Fibroblast of lung (primary cell): ENCODE measurements around the gene ERBB4.

Source experiments
- EZH2 ChIP-seq: IDR thresholded peaks from 2 replicates; pipeline ENCODE4 v1.5.1; 2012; ENCODE audit warnings: low read length, control low read depth, mild to moderate bottlenecking; ENCODE audit errors: missing control alignments
- TF ChIP-seq, protein P1 (sequence below), 2 donors: IDR thresholded peaks in 1 of 2; conservative IDR thresholded peaks in 1 of 2; 1 replicate in 1 of 2; 2 replicates in 1 of 2; pipeline ENCODE4 v1.5.1; 2011 to 2012; ENCODE audit warnings: low read length in 2 of 2, control low read depth in 1 of 2, inconsistent platforms in 1 of 2, low read depth in 1 of 2, mild to moderate bottlenecking in 1 of 2

DNA sequence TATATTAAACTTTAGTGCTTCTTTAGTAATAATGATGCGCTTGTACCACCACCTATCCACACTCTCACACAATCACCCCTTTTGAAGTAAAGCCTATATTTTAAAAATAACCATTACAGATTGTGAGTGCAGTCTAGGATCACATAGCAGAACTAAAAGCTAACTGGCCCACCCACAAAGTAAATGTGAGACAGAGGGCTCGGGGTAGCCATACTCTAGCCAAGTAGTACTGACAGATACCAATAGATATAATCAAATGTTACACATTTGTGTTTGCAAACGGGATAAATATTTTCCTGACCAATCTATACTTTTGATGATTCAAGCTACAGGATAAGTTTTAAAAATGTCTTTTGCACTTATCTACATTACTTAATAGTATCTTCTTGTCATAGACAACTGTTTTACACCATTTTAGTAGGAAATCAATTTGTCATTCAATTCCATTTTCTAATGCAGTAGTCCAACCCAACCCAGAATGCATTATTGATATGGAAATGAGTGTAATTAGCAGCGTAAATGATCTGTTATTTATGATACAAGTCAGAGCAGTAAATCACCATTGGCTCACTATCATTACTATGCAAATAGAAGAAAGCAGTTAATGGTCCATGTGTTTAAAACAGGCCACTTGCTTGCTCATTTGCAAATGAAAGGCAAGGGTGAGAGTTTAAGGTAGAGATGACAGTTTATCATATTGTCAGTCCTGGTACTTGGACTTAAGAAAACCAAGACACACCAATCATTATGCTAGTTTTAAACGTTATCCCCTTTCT is 111.8 kb downstream of the ERBB4 start:
- TF ChIP-seq, protein P1, sequence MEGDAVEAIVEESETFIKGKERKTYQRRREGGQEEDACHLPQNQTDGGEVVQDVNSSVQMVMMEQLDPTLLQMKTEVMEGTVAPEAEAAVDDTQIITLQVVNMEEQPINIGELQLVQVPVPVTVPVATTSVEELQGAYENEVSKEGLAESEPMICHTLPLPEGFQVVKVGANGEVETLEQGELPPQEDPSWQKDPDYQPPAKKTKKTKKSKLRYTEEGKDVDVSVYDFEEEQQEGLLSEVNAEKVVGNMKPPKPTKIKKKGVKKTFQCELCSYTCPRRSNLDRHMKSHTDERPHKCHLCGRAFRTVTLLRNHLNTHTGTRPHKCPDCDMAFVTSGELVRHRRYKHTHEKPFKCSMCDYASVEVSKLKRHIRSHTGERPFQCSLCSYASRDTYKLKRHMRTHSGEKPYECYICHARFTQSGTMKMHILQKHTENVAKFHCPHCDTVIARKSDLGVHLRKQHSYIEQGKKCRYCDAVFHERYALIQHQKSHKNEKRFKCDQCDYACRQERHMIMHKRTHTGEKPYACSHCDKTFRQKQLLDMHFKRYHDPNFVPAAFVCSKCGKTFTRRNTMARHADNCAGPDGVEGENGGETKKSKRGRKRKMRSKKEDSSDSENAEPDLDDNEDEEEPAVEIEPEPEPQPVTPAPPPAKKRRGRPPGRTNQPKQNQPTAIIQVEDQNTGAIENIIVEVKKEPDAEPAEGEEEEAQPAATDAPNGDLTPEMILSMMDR (conservative IDR thresholded peaks at IDR 0.05 in 1 of 2, IDR thresholded peaks at IDR 0.05 in 1 of 2; ENCODE audit: low read depth in 1 of 2, low read length in 2 of 2), result no peak
- no peak for TF ChIP-seq EZH2
